DND-41 (cell line): ENCODE results near the gene HMMR.

Experiments used
- CTCF ChIP-seq: IDR thresholded peaks from 2 replicates; pipeline ENCODE4 v1.5.1; 2012; ENCODE audit warnings: borderline replicate concordance, low read length, moderate library complexity, mild to moderate bottlenecking; ENCODE audit not compliant: poor library complexity, severe bottlenecking; ENCODE audit errors: extremely low read depth
- EZH2 ChIP-seq: IDR thresholded peaks from 3 replicates; pipeline ENCODE4 v1.6.1; 2012; ENCODE audit warnings: borderline replicate concordance, low read depth, mild to moderate bottlenecking, moderate library complexity, low read length, inconsistent platforms; ENCODE audit not compliant: severe bottlenecking

- TF ChIP-seq CTCF (no peak), EZH2 (no peak)
Measured at GRCh38 chr5:163535290-163535689, 74.9 kb downstream of the HMMR start.
